Measurements from ENCODE around the gene CTLA4.

GRCh38 chr2:203889944-203890343, 22.4 kb downstream of the CTLA4 start:
- TF ChIP-seq POLR2A (IDR thresholded peaks at IDR 0.05; ENCODE audit: low read length) (no peak), GATA1 (IDR thresholded peaks at IDR 0.05; ENCODE audit: low read depth, low read length) (no peak)

Measured in erythroblast (primary cell).